Hepatocyte (in vitro differentiated cells): ENCODE results near the gene NAA80.

Experiments
- EZH2phosphoT487 ChIP-seq: fragments of 200-600 bp; sonication (generic); IDR thresholded peaks from one replicate; pipeline ENCODE4 v1.6.1; 2018; ENCODE audit warnings: antibody characterized with exemption, mild to moderate bottlenecking, low read depth, moderate library complexity; ENCODE audit not compliant: unreplicated experiment, severe bottlenecking
- TF ChIP-seq, protein P1 (sequence below): fragments of 200-600 bp; sonication (generic); IDR thresholded peaks from 2 replicates; pipeline ENCODE4 v1.5.1; 2016; ENCODE audit warnings: antibody characterized with exemption, mild to moderate bottlenecking; ENCODE audit not compliant: poor library complexity

DNA sequence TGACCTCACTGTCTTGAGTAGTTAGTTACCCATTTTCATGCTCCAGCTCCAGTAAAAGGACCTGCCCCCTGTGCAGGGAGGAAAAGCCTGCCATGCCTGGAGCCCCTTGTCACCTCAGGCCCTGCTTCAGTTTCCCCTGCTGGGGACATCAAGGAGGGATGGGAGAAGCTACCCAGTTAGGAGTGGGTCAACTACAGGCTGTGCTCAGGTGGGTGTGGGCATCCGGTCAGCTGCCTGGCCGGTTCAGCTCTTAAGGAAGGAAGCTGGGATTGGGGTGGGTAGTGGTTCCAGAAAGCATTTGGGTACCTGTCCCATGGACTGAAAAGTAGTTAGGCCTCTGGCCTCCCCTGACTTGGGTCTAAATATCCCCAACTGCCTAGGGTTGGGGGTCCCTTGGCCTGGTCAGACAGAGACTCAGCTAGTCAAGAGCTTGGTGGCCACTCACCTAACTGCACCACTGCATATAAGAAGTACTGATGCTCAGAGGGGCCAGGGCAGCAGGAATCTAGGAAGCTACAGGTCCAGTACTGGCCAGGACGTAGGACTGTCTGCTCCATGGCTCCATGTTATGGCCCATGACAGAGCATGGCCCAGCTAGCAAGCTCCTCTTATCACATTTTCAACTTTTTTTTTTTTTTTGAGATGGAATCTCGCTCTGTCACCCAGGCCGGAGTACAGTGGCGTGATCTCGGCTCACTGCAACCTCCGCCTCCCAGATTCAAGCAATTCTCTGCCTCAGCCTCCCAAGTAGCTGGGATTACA, 19.8 kb downstream of the NAA80 start:
- TF ChIP-seq, protein P1, sequence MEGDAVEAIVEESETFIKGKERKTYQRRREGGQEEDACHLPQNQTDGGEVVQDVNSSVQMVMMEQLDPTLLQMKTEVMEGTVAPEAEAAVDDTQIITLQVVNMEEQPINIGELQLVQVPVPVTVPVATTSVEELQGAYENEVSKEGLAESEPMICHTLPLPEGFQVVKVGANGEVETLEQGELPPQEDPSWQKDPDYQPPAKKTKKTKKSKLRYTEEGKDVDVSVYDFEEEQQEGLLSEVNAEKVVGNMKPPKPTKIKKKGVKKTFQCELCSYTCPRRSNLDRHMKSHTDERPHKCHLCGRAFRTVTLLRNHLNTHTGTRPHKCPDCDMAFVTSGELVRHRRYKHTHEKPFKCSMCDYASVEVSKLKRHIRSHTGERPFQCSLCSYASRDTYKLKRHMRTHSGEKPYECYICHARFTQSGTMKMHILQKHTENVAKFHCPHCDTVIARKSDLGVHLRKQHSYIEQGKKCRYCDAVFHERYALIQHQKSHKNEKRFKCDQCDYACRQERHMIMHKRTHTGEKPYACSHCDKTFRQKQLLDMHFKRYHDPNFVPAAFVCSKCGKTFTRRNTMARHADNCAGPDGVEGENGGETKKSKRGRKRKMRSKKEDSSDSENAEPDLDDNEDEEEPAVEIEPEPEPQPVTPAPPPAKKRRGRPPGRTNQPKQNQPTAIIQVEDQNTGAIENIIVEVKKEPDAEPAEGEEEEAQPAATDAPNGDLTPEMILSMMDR, result no peak
- no peak for TF ChIP-seq EZH2phosphoT487
